Esophagus muscularis mucosa (tissue), 4 donors: ENCODE results near the gene PRKAG2.

Experiments used
- EP300 ChIP-seq: sonication (generic); formaldehyde crosslinking; IDR thresholded peaks from one replicate; pipeline ENCODE4 v1.6.1; 2017; ENCODE audit warnings: antibody characterized with exemption
- POLR2A ChIP-seq: fragments of 450-650 bp; IDR thresholded peaks from one replicate; pipeline ENCODE4 v1.6.1; 2017; ENCODE audit warnings: antibody characterized with exemption, moderate library complexity, mild to moderate bottlenecking, low read depth
- POLR2AphosphoS5 ChIP-seq, 2 donors: sonication (generic); formaldehyde crosslinking; IDR thresholded peaks; one replicate each; pipeline ENCODE4 v1.6.1; 2017; ENCODE audit warnings: antibody characterized with exemption in 2 of 2
- TF ChIP-seq, protein P1 (sequence below), 3 experiments: fragments of 200-600 bp in 2 of 3; fragments of 450-650 bp in 1 of 3; sonication (generic) in 2 of 3; IDR thresholded peaks; one replicate each; pipeline ENCODE4 v1.5.1; 2017 to 2019; ENCODE audit warnings: antibody characterized with exemption in 3 of 3, mild to moderate bottlenecking in 2 of 3, moderate library complexity in 1 of 3

DNA sequence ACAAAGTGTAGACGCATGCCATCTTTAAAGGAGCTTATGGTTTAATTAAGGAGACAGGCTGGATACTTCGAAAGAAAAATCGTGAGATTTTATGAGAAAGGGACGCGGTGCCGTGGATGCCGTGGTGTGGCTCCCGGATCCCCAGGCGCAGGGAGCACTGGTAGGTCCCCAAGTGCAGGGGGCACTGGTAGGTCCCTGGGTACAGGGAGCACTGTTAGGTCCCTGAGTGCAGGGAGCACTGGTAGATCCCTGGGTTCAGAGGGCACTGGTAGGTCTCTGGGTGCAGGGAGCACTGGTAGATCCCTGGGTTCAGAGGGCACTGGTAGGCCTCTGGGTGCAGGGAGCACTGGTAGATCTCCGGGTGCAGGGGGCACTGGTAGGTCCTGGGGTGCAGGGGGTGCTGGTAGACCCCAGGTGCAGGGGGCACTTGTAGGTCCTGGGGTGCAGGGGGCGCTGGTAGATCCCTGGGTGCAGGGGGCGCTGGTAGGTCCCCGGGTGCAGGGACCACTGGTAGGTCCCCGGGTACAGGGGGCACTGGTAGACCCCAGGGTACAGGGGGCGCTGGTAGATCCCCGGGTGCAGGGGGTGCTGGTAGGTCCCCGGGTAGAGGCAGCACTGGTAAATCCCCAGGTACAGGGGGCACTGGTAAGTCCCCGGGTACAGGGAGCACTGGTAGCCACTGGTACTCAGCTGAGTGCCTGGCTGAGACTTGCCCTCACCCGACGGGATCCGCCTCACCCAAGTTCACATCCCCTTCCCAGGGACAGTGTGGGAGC is 14.1 kb downstream of the PRKAG2 start:
- TF ChIP-seq EP300 (no peak), POLR2A (no peak), POLR2AphosphoS5 (IDR thresholded peaks at IDR 0.05) (no peak)
- TF ChIP-seq, protein P1, sequence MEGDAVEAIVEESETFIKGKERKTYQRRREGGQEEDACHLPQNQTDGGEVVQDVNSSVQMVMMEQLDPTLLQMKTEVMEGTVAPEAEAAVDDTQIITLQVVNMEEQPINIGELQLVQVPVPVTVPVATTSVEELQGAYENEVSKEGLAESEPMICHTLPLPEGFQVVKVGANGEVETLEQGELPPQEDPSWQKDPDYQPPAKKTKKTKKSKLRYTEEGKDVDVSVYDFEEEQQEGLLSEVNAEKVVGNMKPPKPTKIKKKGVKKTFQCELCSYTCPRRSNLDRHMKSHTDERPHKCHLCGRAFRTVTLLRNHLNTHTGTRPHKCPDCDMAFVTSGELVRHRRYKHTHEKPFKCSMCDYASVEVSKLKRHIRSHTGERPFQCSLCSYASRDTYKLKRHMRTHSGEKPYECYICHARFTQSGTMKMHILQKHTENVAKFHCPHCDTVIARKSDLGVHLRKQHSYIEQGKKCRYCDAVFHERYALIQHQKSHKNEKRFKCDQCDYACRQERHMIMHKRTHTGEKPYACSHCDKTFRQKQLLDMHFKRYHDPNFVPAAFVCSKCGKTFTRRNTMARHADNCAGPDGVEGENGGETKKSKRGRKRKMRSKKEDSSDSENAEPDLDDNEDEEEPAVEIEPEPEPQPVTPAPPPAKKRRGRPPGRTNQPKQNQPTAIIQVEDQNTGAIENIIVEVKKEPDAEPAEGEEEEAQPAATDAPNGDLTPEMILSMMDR (IDR thresholded peaks at IDR 0.05), result no peak
